Heart left ventricle (tissue), 16 donors: ENCODE data around the gene TMEM132D. TPM values are rescaled to one million over a fixed set of nuclear protein-coding genes. Genes with fewer than 3 reads are reported as not detected.

Experiments
- ATAC-seq, 4 donors: fragments of 200-7000 bp; cut with Tn5 transposase; one replicate each; pipeline ENCODE4 v1.9.1; 2020 to 2022; ENCODE audit warnings: moderate library complexity in 4 of 4, mild to moderate bottlenecking in 3 of 4, moderate number of reproducible peaks in 1 of 4
- DNase-seq, 5 donors: peaks; one replicate each; pipeline ENCODE4 v3.0.0-alpha.2; 2020
- H3K27ac ChIP-seq, 12 donors: fragments of 200-600 bp; sonication (generic) in 4 of 12; one replicate each; pipeline versions ENCODE4 v1.5.0 to v1.8.0; 2016 to 2022; ENCODE audit warnings: mild to moderate bottlenecking in 2 of 12
- H3K27me3 ChIP-seq, 9 donors: fragments of 200-600 bp; sonication (generic) in 2 of 9; one replicate each; pipeline versions ENCODE4 v1.5.1 to v1.8.0; 2016 to 2022; ENCODE audit warnings: mild to moderate bottlenecking in 3 of 9
- H3K36me3 ChIP-seq, 9 donors: fragments of 200-600 bp; sonication (generic) in 2 of 9; one replicate each; pipeline versions ENCODE4 v1.5.0 to v1.8.0; 2018 to 2022; ENCODE audit warnings: mild to moderate bottlenecking in 2 of 9
- H3K4me1 ChIP-seq, 12 donors: fragments of 200-600 bp; sonication (generic) in 4 of 12; one replicate each; pipeline versions ENCODE4 v1.5.0 to v1.8.0; 2016 to 2022; ENCODE audit warnings: mild to moderate bottlenecking in 3 of 12
- H3K4me3 ChIP-seq, 12 donors: fragments of 200-600 bp; sonication (generic) in 4 of 12; one replicate each; pipeline versions ENCODE4 v1.5.0 to v1.8.0; 2017 to 2022; ENCODE audit warnings: mild to moderate bottlenecking in 9 of 12, moderate library complexity in 4 of 12
- H3K9me3 ChIP-seq, 12 donors: fragments of 200-600 bp; sonication (generic) in 4 of 12; one replicate each; pipeline versions ENCODE4 v1.5.0 to v1.8.0; 2016 to 2022; ENCODE audit warnings: mild to moderate bottlenecking in 1 of 12
- CTCF ChIP-seq, 12 donors: fragments of 200-600 bp; sonication (generic) in 4 of 12; IDR thresholded peaks; one replicate each; pipeline versions ENCODE4 v1.5.0 to v1.8.0; 2018 to 2022; ENCODE audit warnings: antibody characterized with exemption in 12 of 12, mild to moderate bottlenecking in 5 of 12
- POLR2A ChIP-seq, 2 donors: fragments of 450-650 bp; IDR thresholded peaks; one replicate each; pipeline ENCODE4 v1.6.1; 2017; ENCODE audit warnings: antibody characterized with exemption in 2 of 2, mild to moderate bottlenecking in 2 of 2, moderate library complexity in 2 of 2
- WGBS, 4 donors: extraction: QIAGEN DNeasy Blood & Tissue Kit in 2 of 4; methylation state at CpG; one replicate each; pipeline versions ENCODE4 v1.1.5 to v1.1.7; 2013 to 2018; 5-methylcytosine and 5-hydroxymethylcytosine counted together
- intact Hi-C, 10 donors: fragments of 100-400 bp; cut with DNase I; formaldehyde crosslinking; loops; one replicate each; pipeline versions ENCODE4 v1.11.1 to v1.14.2; 2022
- polyA plus RNA-seq, 2 donors: library from polyadenylated mRNA; stranded (reverse); fragments of 200-250 nt; gene quantifications; one replicate each; pipeline ENCODE4 v1.2.3, GENCODE V29; 2013
- total RNA-seq, 9 donors: library from RNA; depleted of rRNA in 2 of 9; stranded (reverse); fragments of >200 nt in 2 of 9; fragmentation: NEBNext Ultra II Directional in 3 of 9; extraction: Animal tissue kit (Norgen Biotek cat#: 25700) in 3 of 9; gene quantifications; one replicate each; pipeline versions ENCODE4 v1.1.0 to v1.2.4, GENCODE V29; 2016 to 2023
- donor health status: ischemic (EF 13 %, LVEDD 7.1; RV severe dilation, severe dysfunction).
- donor health status: healthy with polysubstance abuse.
- donor health status: DM: no; HTN: yes; CAD: no.
- donor health status: DM: no; HTN: no; CAD: no.
- donor health status: ischemic (EF 25% LVEDD 6.9; RV normal size, moderate dysfunction).
- donor health status: ischemic (EF 25% LVEDD 5.7; RV mildly dilated, moderate dysfunction).
- donor health status: healthy.
- donor health status: DM: yes; HTN: yes; CAD: no.
- donor health status: ischemic (EF 35%, LVEDD 5.7; RV mildly dilated, moderate dysfunction).
- donor health status: nonischemic (EF 11% LVEDD 7.7; RV severe dilation, severe dysfunction).
- donor health status: DM: yes; HTN: yes; CAD: no.
- donor health status: PGD.
- donor health status: ischemic (EF 29% LVEDD 5.4; RV normal size, mild dysfunction).
- donor health status: nonischemic (EF 23%, LVEDD 6.1; RV moderate dilation, normal function).

Gene TMEM132D
- total and polyA plus RNA-seq, 11 donors: not detected

DNA sequence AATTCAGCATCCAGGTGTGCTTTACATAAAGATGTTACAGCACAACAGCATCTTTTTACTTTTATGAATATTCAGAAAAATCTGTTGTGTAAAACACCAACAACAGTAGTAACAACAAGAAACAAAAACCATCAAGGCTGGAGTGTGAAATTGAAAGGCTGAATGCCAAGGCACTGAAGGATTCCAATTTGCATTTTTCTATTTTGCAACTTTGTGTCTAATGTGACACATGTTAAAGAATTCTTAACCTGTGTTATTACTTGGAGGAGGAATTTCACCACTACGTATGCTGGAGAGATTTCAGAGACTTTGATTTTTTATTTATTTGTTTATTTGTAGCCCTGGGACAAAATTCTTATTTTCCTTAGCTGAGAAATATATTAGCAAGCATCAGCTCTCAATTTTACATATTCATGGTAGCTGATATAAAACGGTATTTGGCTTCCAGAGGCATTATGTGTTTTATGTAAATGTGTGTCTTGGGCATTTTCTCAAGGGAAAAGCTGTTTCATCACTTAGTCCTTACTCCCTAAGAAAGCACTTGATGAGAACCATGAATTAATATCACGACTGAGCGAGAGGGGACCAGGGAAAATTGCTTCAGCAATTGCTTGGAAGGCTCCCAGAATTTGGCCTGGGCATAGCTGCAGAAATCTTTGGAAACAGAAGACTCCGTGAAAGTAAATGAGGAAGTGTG lies 475.4 kb downstream of the TMEM132D start:
- peaks cover 0 to 2% (median 0%) of the 10 kb centered on the region in 12 donors for H3K9me3 ChIP-seq
- intact Hi-C loops: no loop called here
- no peaks in the 10 kb centered on the region for H3K4me1 ChIP-seq
- H3K36me3 ChIP-seq: no peaks in the 10 kb centered on the region
- H3K27me3 ChIP-seq: no peaks in the 10 kb centered on the region
- no peak overlapping the region for H3K4me3 ChIP-seq
- no peak overlapping the region for H3K27ac ChIP-seq
- DNase-seq: no peak
- 42 to 56% (median 51%) methylated on average over 5 of the region's 5 CpGs for WGBS, 4 donors
- no peak for ATAC-seq
- TF ChIP-seq CTCF (IDR thresholded peaks at IDR 0.05) (no peak), POLR2A (IDR thresholded peaks at IDR 0.05) (no peak)

DNA sequence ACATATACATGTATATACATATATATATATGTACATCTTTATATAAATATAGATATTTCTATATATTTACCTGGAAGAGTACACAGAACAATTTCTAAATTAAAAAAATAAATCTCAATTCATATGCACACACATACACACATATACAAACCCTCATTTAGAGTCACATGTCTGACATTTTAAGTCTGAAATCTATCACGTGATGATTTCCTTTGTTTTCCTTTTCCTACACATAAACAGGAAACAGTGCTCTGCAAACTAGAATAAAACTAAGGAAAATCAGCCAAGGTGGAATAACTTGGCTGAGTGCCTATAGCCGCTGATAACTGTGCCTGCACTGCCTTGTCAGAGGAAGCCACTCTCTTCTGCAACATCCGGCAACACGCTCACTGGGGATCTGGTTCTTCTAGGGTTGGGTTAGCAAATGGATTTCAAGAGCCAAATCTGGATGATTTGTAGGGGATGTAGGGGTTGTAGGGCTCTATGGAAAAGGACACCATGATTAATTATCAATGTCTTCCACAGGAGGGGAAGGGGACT lies 480.7 kb downstream of the TMEM132D start:
- 36 to 38% (median 37%) methylated on average over 4 of the region's 4 CpGs for WGBS, 4 donors
- no peak for TF ChIP-seq POLR2A (IDR thresholded peaks at IDR 0.05)
- TF ChIP-seq CTCF (IDR thresholded peaks at IDR 0.05): no peak

GRCh38 chr12:129413295-129413694 lies 490.5 kb downstream of the TMEM132D start:
- Histone ChIP-seq H3K4me1 (no peaks in the 10 kb centered on the region), H3K4me3 (no peak overlapping the region), H3K27ac (no peak overlapping the region), H3K36me3 (no peaks in the 10 kb centered on the region), H3K9me3 (peaks cover 0 to 5% (median 0%) of the 10 kb centered on the region in 12 donors), H3K27me3 (no peaks in the 10 kb centered on the region)
- intact Hi-C loops: no loop called here
- no peak for TF ChIP-seq CTCF (IDR thresholded peaks at IDR 0.05)
- no peak for TF ChIP-seq POLR2A (IDR thresholded peaks at IDR 0.05)
- ATAC-seq: no peak
- 50 to 78% (median 72%) methylated on average over 2 of the region's 2 CpGs for WGBS, 4 donors
- DNase-seq: no peak

More for the DNA sequence above, 480.7 kb downstream of the TMEM132D start:
- no peak overlapping the region for H3K27ac ChIP-seq
- intact Hi-C loops: no loop called here
- DNase-seq (no peak), ATAC-seq (no peak)
- no peaks in the 10 kb centered on the region for H3K27me3 ChIP-seq
- H3K4me3 ChIP-seq: no peak overlapping the region
- no peaks in the 10 kb centered on the region for H3K36me3 ChIP-seq
- peaks cover 0 to 10% (median 0%) of the 10 kb centered on the region in 12 donors for H3K9me3 ChIP-seq
- H3K4me1 ChIP-seq: no peaks in the 10 kb centered on the region

GRCh38 chr12:129409281-129409680 lies 494.5 kb downstream of the TMEM132D start:
- no peak for ATAC-seq
- intact Hi-C loops: no loop called here
- H3K27me3 ChIP-seq: no peaks in the 10 kb centered on the region
- H3K27ac ChIP-seq: no peak overlapping the region
- no peaks in the 10 kb centered on the region for H3K4me1 ChIP-seq
- 78 to 79% (median 79%) methylated on average over 8 of the region's 8 CpGs for WGBS, 4 donors
- DNase-seq: no peak
- no peak overlapping the region for H3K4me3 ChIP-seq
- H3K36me3 ChIP-seq: no peaks in the 10 kb centered on the region
- TF ChIP-seq CTCF (IDR thresholded peaks at IDR 0.05) (no peak), POLR2A (IDR thresholded peaks at IDR 0.05) (no peak)
- no peaks in the 10 kb centered on the region for H3K9me3 ChIP-seq
